Panc1 (cell line): ENCODE results near the gene SLC35E2B.
A peak's percentile ranks its signal among the peaks of the same experiment; 100 is the strongest.
"Not testable (repeated sequence)": the region's sequence is repeated elsewhere in the genome, so short reads cannot be mapped to it uniquely, and the experiment has no call there.

Source experiments
- POLR2AphosphoS5 ChIP-seq: IDR thresholded peaks from 2 replicates; pipeline ENCODE4 v1.6.1; 2012; ENCODE audit warnings: mild to moderate bottlenecking, low read depth, low read length, moderate library complexity
- TF ChIP-seq, protein P1 (sequence below): fragments of 450-650 bp; IDR thresholded peaks from 2 replicates; pipeline ENCODE4 v1.5.1; 2017; ENCODE audit warnings: mild to moderate bottlenecking
- TF ChIP-seq, protein P2 (sequence below), 2 experiments: IDR thresholded peaks; 2 replicates each; pipeline ENCODE4 v1.6.1; 2011 to 2012; ENCODE audit warnings: low read depth in 2 of 2, control low read depth in 1 of 2, low read length in 1 of 2, mild to moderate bottlenecking in 1 of 2, moderate library complexity in 1 of 2; ENCODE audit not compliant: insufficient read depth in 1 of 2

GRCh38 chr1:1724035-1724864 is 31.7 kb upstream of the SLC35E2B start, which contains the start of gene CDK11A:
- TF ChIP-seq, protein P1, sequence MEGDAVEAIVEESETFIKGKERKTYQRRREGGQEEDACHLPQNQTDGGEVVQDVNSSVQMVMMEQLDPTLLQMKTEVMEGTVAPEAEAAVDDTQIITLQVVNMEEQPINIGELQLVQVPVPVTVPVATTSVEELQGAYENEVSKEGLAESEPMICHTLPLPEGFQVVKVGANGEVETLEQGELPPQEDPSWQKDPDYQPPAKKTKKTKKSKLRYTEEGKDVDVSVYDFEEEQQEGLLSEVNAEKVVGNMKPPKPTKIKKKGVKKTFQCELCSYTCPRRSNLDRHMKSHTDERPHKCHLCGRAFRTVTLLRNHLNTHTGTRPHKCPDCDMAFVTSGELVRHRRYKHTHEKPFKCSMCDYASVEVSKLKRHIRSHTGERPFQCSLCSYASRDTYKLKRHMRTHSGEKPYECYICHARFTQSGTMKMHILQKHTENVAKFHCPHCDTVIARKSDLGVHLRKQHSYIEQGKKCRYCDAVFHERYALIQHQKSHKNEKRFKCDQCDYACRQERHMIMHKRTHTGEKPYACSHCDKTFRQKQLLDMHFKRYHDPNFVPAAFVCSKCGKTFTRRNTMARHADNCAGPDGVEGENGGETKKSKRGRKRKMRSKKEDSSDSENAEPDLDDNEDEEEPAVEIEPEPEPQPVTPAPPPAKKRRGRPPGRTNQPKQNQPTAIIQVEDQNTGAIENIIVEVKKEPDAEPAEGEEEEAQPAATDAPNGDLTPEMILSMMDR = peak; percentile 76
- peak; percentile 75 for TF ChIP-seq POLR2AphosphoS5
- TF ChIP-seq, protein P2, sequence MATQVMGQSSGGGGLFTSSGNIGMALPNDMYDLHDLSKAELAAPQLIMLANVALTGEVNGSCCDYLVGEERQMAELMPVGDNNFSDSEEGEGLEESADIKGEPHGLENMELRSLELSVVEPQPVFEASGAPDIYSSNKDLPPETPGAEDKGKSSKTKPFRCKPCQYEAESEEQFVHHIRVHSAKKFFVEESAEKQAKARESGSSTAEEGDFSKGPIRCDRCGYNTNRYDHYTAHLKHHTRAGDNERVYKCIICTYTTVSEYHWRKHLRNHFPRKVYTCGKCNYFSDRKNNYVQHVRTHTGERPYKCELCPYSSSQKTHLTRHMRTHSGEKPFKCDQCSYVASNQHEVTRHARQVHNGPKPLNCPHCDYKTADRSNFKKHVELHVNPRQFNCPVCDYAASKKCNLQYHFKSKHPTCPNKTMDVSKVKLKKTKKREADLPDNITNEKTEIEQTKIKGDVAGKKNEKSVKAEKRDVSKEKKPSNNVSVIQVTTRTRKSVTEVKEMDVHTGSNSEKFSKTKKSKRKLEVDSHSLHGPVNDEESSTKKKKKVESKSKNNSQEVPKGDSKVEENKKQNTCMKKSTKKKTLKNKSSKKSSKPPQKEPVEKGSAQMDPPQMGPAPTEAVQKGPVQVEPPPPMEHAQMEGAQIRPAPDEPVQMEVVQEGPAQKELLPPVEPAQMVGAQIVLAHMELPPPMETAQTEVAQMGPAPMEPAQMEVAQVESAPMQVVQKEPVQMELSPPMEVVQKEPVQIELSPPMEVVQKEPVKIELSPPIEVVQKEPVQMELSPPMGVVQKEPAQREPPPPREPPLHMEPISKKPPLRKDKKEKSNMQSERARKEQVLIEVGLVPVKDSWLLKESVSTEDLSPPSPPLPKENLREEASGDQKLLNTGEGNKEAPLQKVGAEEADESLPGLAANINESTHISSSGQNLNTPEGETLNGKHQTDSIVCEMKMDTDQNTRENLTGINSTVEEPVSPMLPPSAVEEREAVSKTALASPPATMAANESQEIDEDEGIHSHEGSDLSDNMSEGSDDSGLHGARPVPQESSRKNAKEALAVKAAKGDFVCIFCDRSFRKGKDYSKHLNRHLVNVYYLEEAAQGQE (IDR thresholded peaks at IDR 0.05; ENCODE audit: insufficient read depth in 1 of 2, low read depth in 2 of 2, low read length in 1 of 2) = not testable (repeated sequence)
